Keratinocyte (primary cell): Measurements from ENCODE around the gene PSME3.

Experiments used
- EZH2 ChIP-seq: IDR thresholded peaks from one replicate; pipeline ENCODE4 v1.6.1; 2012; ENCODE audit warnings: inconsistent platforms, mild to moderate bottlenecking, low read length, moderate library complexity
- TF ChIP-seq, protein P1 (sequence below), 3 experiments: IDR thresholded peaks in 1 of 3; conservative IDR thresholded peaks in 1 of 3; optimal IDR thresholded peaks in 1 of 3; 2 replicates in 2 of 3; 3 replicates in 1 of 3; pipeline versions ENCODE3 to v1.5.1; 2011; ENCODE audit warnings: low read length in 3 of 3, mild to moderate bottlenecking in 3 of 3, moderate library complexity in 2 of 3, control low read depth in 1 of 3, inconsistent platforms in 1 of 3; ENCODE audit not compliant: insufficient read depth in 2 of 3; ENCODE audit errors: extremely low read depth in 1 of 3

DNA sequence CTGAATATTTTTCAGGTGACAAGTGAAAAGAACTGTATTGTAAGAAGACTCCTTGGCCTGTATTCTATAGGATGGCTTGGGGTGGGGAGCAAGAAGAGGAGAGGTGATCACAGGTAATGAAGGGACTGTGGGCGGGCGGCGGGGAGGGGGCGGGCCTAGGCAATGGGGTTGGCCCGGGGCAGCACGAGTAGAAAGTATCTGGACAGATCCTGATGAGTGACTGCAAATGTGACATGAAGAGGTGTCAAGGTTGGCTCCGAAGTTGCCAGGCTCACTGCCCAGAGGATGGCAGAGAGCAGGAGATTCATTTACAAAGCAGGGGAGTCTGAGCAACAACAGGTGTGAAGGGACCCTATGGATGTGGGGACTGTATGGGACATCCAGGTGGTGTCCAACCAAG, 56.6 kb downstream of the PSME3 start:
- TF ChIP-seq, protein P1, sequence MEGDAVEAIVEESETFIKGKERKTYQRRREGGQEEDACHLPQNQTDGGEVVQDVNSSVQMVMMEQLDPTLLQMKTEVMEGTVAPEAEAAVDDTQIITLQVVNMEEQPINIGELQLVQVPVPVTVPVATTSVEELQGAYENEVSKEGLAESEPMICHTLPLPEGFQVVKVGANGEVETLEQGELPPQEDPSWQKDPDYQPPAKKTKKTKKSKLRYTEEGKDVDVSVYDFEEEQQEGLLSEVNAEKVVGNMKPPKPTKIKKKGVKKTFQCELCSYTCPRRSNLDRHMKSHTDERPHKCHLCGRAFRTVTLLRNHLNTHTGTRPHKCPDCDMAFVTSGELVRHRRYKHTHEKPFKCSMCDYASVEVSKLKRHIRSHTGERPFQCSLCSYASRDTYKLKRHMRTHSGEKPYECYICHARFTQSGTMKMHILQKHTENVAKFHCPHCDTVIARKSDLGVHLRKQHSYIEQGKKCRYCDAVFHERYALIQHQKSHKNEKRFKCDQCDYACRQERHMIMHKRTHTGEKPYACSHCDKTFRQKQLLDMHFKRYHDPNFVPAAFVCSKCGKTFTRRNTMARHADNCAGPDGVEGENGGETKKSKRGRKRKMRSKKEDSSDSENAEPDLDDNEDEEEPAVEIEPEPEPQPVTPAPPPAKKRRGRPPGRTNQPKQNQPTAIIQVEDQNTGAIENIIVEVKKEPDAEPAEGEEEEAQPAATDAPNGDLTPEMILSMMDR (optimal IDR thresholded peaks at IDR 0.05 in 1 of 3, IDR thresholded peaks at IDR 0.05 in 1 of 3, conservative IDR thresholded peaks at IDR 0.05 in 1 of 3; ENCODE audit: extremely low read depth in 1 of 3, insufficient read depth in 2 of 3, low read length in 3 of 3): no peak
- TF ChIP-seq EZH2: no peak
